Epithelial cell of esophagus (primary cell): Measurements from ENCODE around the gene MAPK8.
A peak's percentile ranks its signal among the peaks of the same experiment; 100 is the strongest.

ENCODE experiments used
- DNase-seq: peaks from one replicate; pipeline ENCODE4 v3.0.0; 2010; ENCODE audit warnings: low read depth
- H3K4me3 ChIP-seq: 2 replicates; pipeline ENCODE4 v1.5.1; 2011; ENCODE audit warnings: mild to moderate bottlenecking, low read length, control low read depth
- TF ChIP-seq, protein P1 (sequence below): IDR thresholded peaks from 2 replicates; pipeline ENCODE4 v1.5.1; 2011; ENCODE audit warnings: low read depth, mild to moderate bottlenecking, low read length, control low read depth, inconsistent platforms; ENCODE audit not compliant: insufficient read depth; ENCODE audit errors: missing control alignments

MAPK8 gene

DNA sequence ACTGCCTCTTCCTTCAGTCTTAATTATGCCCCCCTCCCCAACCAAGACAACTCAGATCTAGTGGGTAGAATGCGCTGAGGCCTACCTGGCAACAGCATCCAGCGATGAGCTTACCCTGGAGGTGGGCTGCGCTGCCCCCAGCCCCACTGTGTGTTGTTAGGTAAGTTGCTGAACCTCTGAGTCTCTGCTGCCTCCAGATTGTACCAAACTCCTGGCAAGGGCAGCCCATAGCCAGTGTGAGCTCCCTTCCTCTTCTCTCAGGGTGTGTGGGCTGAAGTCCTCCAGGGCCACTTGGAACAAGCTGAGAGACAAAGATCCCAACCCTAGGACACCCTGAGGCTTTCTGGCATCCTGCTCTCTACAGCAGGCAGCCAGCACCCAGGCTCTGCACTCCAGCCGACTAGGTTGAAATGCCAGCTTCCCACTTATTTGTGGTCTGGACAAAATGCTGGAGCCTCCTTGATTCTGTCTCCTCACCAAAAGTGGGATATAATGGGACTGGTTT lies 163.1 kb downstream of the MAPK8 start:
- no peak overlapping the region for H3K4me3 ChIP-seq
- DNase-seq: no peak
- TF ChIP-seq, protein P1, sequence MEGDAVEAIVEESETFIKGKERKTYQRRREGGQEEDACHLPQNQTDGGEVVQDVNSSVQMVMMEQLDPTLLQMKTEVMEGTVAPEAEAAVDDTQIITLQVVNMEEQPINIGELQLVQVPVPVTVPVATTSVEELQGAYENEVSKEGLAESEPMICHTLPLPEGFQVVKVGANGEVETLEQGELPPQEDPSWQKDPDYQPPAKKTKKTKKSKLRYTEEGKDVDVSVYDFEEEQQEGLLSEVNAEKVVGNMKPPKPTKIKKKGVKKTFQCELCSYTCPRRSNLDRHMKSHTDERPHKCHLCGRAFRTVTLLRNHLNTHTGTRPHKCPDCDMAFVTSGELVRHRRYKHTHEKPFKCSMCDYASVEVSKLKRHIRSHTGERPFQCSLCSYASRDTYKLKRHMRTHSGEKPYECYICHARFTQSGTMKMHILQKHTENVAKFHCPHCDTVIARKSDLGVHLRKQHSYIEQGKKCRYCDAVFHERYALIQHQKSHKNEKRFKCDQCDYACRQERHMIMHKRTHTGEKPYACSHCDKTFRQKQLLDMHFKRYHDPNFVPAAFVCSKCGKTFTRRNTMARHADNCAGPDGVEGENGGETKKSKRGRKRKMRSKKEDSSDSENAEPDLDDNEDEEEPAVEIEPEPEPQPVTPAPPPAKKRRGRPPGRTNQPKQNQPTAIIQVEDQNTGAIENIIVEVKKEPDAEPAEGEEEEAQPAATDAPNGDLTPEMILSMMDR: no peak

DNA sequence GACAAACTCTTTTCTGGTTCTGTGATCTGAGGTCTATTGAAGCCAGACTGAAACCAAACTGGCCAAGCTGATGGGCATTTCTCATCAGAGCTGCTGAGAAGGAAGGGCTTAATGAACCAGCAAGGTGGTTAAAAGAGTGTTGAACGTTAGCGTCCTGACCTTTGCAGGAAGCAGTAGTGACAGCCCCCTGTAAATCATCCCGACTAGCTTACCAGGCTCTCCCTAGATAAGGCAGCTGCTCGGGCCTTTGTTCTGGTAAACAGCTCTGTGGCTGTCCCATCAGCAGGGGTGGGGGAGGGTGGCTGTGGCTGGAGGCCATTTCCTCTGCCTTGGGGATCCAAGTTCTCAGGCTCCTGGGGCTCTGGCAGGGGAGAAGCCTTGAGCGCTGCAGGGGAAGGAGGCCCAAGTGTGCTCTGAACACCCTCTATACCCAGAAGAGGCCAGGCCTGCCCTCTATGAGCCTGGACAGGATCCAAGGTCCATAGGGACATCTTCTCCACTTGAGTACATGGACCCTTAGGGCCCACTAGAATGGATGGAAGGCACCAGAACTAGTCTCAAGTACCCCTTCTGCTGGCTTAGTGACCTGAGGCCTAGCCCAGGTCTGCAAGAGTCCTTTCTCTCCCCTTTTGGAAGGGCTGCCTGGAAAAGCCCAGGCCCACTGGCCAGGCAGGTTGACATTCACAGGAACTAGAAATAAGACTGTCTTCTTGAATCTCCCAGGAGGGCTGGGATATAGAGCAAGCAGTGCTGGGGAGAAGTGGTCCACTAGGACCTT lies 163.8 kb downstream of the MAPK8 start:
- no peak overlapping the region for H3K4me3 ChIP-seq
- DNase-seq: no peak
- TF ChIP-seq, protein P1: no peak

DNA sequence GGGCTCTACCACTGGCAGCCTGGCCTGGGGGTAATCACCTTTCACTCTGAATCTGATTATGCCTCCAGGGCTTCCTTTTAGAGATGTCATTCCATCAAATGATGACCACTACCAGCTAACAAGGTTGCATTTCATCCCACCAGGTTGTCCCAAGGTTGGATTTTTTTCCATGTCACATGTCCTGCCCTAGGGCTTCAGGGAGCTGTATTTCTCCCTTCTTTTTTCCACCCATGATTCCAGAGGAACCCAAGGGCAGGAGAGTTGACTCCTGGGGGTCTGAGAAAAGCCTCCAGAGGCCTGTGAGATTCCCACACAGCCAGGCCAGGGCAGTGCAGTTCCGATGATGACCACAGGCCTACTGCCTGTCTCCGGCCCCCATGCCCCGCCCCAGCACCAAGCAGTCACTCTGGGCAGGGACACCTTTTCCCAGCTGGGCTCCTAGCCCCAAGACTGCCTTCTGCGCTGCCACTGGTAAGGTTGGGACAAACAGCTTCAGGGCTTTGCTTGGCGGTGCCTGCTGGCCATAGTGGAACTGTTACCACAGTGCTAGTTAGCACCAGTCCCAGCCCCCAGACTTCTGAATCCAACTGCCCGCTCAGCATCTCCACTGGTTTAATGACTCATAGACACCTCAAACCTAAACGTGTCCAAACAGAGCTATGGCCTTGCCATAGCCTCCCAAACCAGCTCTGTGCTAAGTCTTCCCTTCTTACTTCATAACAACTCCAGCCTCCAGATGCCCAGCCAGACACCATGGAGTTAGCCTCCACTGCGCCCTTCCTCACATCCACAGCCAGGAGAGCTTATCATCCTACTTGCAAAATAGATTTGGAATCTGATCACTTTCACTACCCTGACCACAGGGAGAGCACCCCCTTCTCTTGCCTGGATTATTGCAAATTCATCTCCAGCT lies 164.7 kb downstream of the MAPK8 start:
- TF ChIP-seq, protein P1: peak; percentile 20
- no peak overlapping the region for H3K4me3 ChIP-seq
- peak; percentile 97 for DNase-seq

DNA sequence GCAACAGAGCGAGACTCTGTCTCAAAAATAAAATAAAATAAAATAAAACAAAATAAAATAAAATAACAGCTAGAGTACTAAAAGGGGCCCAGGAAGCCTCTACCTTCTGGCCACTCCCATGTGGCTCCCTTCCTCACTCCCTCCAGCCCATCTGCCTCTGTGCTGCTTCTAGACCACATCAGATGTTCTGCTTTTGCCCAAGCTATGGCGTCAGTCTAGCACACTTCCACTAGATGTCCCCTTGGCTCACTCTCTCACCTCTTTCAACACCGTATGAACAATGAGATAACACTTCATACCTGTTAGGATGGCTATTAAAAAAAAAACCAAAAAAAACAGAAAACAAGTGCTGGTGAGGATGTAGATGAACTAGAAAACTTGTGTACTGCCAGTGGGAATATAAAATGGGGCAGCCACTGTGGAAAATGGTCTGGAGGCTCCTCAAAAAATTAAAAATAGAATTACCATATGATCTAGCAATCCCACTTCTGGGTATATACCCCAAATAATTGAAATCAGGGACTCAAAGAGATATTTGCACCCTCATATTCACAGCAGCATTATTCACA lies 166.1 kb downstream of the MAPK8 start:
- no peak overlapping the region for H3K4me3 ChIP-seq
- TF ChIP-seq, protein P1: no peak
- no peak for DNase-seq

DNA sequence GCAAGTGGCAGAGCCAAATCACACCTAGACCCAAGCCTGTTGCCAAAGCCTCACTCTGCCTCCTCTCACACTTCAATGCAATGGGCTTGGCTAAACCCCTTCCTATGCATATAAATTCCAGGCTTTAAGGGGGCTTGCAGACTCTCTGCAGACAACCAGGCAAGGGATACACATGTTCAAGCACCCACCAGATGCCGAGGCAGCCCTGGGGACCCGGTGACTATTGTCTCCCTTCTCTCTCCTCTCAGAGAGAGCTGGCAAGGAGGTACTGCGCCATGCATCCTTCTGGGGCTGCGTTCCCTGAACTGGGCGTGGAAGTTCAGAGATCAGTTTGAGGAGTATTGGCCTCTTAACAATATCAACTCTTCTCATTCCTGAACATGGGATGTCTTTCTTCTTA lies 167.2 kb downstream of the MAPK8 start:
- no peak for DNase-seq
- no peak overlapping the region for H3K4me3 ChIP-seq
- TF ChIP-seq, protein P1: no peak

DNA sequence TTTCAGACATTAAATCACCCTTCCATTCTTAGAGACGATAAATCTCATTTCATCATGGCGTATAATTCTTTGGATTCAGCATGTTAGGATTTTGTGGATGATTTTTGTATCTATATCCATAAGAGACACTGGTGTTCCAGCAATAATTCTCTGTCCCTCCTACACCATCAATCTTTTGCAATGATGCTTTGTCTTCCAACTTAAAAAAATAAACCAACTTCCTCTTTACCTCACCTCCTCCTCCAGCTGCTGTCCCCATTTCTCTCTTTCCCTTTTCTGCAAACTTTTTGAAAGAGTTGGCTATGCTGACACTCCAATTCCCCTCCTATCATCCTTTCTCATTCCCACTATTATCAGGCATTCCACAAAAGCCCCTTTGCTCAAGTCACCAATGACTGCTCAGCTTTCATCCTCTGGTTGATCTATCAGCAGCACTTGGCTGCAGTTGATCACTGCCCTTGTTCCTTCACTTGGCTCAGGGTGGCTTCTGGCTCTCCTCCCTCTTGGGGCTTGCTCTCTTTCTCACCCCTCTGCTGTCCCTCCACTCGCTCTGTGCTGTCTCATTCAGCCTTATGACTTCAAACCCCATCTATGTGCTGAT lies 168.4 kb downstream of the MAPK8 start:
- TF ChIP-seq, protein P1: no peak
- no peak overlapping the region for H3K4me3 ChIP-seq
- DNase-seq: no peak
